Lung microvascular endothelial cell (primary cell): Measurements from ENCODE around the gene SDC3. TPM values are rescaled to one million over a fixed set of nuclear protein-coding genes. Genes with fewer than 3 reads are reported as not detected.
A peak's percentile ranks its signal among the peaks of the same experiment; 100 is the strongest.
"Not testable (repeated sequence)": the region's sequence is repeated elsewhere in the genome, so short reads cannot be mapped to it uniquely, and the experiment has no call there.

Source experiments
- DNase-seq, 2 donors: peaks; one replicate each; pipeline versions ENCODE4 v3.0.0 to v3.0.0-alpha.2; 2010; ENCODE audit warnings: low read depth in 2 of 2
- total RNA-seq: library from RNA; depleted of rRNA; stranded (reverse); fragments of >200 nt; gene quantifications from 2 replicates; pipeline ENCODE4 v1.2.1, GENCODE V29; 2014

SDC3 gene
- total RNA-seq, 1 donor from 2014 or later: 42.9 TPM

DNA sequence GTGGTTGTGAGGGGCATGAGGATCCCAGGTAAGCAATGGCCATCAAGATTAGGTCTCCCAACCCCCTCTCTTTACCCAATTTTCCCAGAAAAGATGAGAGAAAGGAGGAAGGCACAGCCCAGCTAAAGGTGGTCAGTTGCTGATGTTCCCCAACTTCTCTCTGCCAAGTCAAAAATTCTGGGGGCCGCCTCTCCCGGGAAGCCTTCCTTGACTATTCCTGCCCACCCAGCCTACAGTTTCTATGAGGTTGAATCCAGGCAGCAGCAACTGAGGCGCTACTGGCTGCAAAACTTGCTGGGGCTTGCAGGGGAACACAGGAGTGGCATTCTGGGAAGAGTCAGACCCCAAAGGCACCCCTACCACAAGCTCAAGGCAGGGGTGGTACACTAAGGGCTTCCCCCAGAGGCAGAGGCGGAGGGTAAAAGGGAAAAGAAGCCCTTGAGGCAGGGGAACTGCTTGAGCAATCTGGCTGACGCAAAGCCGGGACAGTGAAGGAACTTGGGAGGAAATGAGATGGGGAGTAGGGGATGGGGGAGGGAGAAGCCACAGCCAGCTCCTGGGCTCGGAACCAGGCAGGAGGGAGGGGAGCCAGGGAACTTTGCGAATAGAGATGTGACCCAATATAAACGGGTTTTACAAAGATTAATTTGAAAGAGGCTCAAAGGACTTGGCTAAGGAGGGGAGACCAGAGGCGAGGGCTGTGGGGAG lies 31.2 kb downstream of the SDC3 start:
- peak in 1 of 2 donors; percentile 52 for DNase-seq

DNA sequence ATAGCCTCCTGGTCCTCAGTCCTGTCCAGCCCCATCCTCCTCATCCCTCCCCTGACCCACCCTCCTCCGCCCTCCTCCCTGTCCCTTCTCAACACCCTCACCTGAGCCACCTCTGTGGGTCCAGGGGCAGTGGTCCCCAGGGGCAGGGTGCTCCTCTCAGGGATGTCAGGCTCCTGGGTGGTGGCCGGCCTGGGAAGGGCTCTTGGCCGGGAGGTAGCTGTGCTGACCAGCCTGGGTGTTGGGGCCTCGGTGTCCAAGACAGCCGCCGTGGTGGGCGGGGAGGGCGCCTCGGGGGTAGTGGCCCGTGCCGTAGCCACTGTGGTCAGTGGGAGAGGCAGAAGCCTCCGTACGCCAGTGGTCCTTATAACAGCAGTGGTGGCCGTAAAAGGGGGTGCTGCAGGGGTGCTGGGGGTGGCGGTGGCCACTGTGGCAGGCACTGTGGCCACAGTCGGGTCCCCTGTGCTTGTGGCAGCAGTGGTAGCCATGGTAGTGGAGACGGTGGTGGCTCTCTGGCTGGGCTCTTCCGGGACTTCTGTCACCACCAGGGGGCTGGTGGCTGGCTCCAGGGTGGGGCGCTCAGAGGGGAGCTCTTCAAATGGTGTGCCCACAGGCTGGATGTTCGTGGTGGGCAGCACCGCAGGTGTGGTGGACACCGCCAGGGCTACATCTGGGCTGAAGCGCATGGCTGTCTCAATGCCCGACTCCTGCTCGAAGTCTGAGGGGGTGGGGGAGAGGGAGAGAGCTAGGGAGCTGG lies 31.9 kb downstream of the SDC3 start:
- no peak for DNase-seq

DNA sequence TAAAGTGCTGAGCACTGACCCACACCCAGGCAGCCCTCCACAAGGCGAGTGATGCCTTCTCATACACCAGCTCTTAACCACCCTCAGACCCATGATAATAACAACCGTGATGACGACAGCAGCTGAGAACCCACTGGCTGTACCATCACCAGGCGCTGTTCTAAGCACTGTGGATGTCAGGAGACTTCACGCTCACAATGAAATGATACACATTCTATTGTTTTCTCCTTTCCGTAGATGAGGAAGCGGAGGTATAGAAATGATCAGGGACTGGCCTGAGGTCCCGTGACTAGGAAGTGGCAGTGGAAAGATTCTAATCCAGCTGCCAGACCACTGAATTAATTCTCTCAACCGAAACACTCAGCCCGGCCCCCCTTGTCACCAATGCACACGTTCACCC lies 32.6 kb downstream of the SDC3 start:
- peak in 1 of 2 donors; percentile 89 for DNase-seq

DNA sequence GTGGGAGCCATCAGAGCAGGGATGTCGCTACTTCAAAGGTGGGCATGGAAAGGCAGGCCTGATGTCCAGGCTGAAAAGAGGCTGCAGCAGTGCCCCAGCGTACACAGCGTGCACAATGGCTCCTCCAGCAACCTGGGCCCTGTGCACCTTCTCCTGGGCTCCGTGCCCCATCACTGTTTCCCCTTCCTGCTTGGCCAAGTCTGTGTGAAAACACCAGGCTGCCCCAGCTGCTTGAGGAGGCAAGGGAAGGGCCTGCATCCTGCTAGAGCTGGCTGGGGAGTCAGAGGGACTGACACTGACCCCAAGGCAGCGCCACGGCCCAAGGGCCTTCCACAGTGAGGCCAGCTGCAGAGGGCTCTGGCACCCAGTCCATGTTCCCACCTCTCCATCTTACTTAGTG lies 33.4 kb downstream of the SDC3 start:
- no peak for DNase-seq

DNA sequence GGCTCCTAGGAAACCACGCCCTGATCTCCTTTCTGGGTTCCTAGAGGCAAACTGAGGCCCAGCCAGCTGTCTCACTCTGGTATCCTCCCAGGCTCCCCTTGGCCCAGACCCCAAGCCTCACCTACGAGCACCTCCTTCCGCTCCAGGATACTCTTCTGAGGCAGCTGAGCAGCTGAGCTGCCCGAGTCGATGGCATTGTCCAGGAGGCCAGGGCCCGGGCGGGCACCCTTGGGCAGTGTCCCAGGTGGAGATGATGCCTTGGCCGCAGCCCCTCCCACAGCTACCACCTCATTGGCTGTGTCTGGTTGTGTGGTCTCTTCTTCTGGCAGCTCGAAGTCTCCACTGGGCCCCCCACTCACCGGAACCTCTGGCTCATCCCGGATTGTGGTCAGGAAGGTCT lies 34.4 kb downstream of the SDC3 start:
- no peak for DNase-seq

DNA sequence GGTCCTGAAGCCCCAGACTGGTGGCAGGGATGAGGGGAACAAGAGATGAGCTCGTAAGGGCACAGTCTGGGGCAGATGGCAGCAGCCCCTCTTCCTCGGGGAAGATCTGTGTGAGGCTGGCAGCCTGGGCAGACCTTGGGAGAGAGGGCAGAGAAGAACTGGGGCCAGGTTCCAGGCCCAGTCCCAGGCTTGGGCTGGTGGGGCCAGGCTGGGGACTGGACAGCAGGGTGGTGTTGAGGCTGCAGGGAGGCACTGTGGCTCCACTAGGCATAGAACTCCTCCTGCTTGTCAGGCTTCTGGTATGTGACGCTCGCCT lies 35.7 kb downstream of the SDC3 start:
- DNase-seq: no peak

DNA sequence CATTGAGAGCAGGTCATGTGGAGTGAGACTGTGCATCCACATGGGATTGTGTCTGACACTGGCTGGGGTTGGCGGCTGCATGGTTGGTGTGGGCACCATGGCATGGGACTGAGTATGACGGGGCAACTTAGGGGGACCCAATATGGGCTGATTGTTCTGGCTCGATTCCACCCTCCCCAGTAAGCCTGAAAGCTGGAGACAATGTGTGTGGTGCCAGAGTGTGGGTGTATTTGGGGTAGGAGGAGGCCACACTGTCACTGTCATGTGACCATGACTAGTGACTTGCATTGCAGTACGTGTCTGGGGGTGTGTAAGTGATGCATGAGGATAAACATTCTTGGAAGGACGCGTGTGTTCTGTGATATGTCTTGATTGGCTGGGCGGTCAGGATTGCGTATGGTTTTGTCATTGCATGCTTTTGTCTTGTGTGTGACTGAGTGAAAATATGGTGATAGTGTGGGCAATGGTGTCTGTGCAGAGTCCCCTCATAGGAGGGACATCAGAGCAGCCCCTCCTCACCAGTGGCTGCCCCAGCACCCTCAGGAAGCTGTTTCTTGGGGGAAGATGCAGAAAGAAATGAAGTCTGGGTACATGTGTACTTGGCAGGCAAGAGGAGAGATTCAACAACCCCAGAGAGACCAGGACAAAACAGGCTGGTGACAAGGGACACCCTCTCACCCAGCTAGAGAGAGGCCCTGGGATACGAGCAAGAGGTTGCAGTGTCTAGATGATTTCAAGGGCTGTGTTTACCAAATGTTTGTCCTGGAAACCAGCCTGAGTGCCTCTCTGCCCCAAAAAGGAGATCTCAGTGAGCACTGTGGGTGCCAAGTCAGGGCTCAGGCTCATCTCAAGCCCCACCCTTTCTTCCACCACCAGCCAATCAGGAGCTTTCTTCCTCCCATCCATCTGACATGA lies 36.3 kb downstream of the SDC3 start:
- DNase-seq: no peak

DNA sequence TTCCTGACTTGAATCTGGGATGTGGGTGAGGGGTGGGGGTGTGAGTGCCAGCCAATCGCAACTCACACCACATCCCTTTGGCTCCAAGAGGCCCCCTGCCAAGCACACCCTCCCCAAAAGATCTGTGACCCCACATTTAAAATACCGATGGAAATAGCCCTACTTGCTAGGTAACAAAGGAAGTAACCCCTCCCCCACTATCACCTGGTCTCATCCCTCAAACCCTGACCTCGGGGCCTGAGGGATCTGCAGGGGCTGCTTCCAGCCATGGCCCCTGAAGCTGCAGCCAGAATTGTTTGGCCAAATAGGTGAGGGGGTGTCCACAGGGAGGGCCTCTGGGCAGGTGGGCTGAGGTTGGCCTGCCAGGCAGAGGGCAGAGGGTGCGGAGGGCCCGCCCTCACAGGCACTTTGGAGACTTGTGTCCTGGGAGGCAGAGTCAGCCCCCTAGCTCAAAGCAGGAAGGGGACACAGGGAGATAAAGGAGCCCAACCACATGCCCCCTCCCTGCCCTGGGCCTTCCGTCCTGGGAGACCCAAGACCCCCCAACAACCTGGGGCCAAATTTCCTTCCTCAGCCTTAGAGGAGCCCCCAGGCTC lies 37.2 kb downstream of the SDC3 start:
- DNase-seq: no peak

DNA sequence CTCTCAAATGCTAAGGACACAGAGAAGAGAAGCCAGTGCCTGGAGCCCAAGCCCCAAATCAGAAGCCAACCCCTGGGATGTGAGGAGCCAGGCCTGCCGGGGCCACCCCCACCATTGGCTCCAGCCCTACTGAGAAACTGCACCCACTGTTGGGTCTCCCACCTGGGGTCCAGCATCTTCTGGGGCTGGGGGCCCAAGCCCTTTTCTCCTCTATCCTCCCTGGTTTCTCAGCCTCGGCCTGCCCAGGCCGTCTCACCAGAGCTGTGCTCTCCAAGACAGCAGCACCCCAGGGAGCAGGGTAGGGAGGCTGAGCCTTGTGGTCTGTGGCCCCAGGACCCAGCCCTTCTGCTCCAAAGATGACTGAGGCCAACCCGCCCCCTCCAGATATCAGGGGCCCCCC lies 37.9 kb downstream of the SDC3 start:
- no peak for DNase-seq

DNA sequence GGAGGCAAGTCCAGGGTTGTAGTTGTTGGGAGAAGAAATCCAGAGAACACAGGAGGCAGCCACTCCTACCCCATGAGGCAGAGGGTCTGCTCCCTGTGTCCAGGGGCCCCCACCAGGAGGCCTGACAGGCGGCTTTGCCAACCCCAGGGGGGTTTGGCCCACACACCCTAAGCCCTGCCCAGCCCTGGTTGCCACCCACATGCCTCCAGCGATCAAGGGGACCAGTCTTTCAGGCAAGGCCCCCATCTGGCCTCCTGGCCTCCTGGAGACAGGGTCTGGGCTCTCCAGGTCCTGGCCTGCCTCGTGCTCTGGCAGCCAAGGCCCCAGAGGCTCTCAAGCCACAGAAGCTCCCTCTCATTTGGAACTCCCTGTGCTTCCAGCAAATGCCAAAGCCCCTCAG lies 38.5 kb downstream of the SDC3 start:
- DNase-seq: no peak

DNA sequence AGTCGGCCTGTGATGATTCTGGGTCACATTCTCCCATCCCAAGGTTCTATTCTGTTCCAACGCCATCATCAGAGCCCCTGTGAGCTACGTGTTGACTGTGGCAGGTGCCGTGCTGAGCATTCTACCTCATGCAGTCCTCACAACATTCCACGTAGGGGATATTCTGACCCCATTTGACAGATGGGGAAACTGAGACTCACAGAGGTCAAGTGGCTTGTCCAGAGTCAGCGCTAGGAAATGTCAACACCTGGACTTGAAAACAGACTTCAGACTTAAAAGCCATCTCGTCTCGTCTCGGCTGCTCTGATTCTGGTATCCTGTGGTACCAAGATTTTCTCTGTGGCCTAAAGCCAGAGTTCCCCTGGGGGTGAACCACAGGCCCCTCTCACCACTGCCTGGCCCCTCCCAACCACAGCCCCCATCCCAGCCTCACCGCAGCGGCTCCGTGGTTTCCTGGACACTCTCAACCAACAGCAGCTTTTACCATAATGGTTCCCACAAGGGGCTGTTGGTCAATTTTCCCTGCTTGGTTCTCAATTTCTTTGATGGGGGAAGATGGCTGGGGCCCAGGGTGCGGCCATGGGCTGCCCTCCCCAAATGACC lies 39.6 kb downstream of the SDC3 start:
- DNase-seq: no peak

DNA sequence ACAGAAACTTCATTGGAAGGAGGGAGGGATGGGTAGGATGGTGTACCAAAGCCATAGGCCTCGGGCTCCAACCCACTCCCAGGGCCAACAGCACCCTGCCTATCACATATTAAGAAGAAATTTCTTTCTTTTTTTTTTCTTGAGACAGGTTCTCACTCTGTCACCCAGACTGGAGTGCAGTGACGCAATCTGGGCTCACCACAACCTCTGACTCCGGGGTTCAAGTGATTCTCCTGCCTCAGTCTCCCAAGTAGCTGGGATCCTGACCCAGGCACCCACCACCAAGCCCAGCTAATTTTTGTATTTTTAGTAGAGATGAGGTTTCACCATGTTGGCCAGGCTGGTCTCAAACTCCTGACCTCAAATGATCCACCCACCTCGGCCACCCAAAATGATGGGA lies 40.5 kb downstream of the SDC3 start:
- not testable (repeated sequence) for DNase-seq

DNA sequence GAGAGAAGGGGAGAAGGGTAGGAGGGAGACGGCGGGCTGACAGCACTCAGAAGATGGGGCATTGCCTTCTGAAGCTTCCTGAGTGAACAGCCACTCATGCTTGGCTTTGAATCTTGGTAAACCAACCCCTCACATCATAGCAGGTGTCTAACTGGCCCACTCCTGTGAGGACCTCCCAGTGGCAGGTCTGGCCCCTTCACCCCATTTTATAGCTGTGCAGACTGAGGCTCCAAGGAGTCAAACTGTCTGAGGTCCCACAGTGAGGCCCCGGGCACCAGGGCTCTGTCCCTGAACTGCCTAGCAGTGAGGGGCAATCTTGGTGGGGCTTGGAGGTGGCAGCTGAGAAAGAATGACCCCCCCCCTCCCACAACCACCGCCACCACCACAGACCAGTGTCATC lies 41.0 kb downstream of the SDC3 start:
- DNase-seq: no peak

DNA sequence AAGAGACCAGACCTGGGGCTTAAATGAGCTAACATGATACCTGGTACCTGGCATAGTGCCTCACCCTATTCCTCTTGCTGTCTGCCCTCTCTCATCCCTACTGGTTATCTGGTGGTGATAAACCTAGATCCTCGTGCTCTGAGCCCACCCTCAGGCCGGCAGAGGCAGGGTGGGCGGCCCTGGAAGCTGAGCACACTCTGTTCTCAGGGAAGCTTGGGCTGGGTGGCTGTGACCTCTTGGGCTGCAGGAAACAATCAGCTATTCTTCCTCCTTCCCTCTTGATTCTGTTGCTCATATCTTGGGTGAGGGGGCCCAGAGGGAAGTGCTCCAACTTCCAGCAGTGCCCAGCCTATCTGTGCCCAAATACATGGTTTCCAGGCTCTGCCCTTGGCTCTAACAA lies 42.0 kb downstream of the SDC3 start:
- DNase-seq: no peak

DNA sequence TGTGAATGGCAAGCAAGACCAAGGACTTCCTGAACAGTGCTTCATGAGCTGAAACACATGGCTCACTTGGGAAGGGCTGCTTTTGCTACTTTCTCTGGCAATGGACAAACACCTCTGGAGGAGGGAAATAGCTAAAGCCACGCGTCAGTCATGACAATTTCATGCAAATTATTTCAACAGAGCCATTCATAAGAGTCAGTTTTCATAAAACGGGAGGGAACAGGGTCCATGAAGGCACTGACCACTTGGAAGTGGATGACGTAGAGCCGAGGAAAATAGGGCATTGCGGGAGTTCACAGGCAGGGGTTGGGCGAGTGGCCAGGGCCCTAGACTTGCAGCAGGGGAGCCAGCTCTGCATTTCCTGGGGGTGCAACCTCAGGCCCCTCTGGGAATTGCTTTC lies 43.9 kb downstream of the SDC3 start:
- DNase-seq: no peak

DNA sequence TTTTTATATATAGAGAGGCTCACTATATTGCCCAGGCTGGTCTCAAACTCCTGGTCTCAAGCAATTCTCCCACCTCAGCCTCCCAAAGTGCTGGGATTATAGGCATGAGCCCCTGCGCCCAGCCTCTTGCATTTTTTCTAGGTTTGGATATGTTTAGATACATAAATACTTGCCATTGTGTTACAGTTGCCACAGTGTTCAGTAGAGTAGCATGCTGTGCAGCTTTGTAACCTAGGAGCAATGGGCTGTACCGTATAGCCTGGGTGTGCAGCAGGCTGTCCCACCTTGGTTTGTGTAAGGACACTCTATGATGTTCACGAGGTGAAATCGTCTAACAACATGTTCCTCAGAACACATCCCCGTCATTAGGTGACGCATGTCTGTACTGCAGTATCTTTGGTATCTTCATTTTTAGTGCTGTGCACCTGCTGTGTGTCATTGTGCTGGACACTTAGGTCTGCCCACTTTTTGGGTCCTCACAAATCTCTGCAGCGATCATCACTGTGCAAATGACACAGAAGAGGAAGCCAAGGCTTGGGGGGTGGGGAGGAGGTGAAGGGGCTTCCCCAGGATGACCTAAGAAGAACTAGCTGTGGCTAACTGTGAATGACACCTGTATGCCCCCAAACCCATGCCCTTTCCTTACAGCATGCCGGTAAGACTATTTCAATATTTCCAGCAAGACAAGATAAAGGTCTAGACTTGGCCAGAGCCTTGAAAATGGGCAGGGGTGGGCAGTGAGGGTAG lies 44.5 kb downstream of the SDC3 start:
- no peak for DNase-seq

DNA sequence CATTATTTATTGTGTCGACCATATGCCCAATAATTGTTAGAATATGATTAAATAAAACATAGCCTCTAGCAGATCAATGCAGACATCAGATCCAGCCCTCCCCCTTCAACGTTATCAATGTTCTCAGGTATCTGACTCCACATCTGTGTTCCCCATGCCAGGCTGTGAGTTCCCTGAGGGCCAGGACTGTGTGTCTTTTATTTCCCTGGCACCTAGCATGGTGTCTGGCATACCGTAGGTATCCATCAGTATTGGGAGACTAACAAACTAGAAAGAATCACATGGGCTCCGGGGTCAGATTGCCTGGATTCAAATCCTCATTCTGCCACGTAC lies 48.3 kb downstream of the SDC3 start:
- DNase-seq: no peak

DNA sequence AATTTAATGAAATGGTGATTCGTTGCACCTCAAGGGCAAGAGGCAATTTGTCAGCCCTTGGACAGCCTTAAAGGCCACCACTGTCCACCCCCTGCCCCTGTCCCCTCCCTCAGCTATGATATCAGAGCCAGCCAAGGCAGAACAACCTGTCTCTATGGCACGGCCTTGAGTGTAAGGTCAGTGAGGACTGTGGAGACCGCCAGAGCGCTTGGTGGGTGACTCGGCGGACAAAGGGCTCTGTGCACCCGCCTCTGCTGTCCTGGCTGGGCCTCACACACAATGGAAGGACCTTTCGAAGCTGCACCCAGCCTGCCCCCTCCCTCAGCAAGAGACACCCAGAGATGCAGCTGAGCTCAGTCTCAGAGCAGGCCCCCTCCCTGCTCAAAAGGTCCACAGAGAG lies 50.6 kb downstream of the SDC3 start:
- no peak for DNase-seq

DNA sequence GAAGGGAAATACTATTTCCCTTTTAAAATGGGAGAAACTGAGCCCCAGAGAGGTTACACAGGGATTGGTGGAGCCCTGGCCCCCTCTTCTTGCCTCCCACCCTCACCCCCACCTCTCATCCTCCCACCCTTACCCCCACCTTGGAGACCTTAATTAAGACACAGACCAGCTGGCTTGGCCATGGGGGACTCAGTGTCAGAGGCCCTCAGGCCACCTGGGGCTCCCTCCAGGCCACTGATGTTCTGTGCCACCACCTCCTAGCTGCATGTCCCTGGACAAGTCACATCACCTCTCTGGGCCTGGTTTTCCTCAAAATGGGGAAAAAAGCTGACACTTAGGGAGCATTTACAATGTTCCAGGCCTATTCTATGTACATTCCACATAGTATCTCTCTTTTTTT lies 51.5 kb downstream of the SDC3 start:
- DNase-seq: no peak

DNA sequence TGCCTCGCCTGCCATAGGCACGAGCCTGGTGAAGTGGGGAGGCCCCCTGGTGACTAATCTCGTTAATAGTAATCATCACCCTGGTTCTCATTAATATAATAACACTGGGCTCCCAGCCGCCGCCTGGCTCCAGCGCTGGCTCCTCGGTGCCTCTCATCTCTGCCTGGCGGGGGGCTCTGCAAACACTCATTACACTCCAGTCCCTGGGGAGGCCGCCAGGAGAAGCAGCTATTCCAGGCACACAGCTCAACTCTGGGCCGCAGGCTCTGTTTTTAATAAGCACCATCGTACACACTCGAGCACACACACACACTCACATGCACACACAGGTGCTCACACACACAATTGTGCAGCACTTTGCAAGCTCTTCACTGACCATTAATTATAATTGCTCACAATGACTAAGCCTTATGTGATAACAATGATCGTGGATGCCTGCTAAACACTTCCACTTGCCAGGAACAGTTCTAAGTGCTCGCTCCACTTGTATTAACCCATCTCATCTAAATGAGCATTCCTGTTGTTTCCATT lies 52.2 kb downstream of the SDC3 start:
- DNase-seq: no peak
